Measurements from ENCODE around the gene DIPK2A.

The DIPK2A gene

GRCh38 chr3:143971359-143972154 lies at the start of gene DIPK2A:
Gene DIPK2A, plus strand, starts transcription at chr3:143971823. Its CDS starts 510 bp downstream, at chr3:143972333.
- peak; percentile 85 for DNase-seq (ENCODE audit: low read depth)
- peak within 1 kb of the TSS; percentile 94 for H3K4me3 ChIP-seq (ENCODE audit: low read depth, low read length)
- no peak for TF ChIP-seq CTCF (IDR thresholded peaks at IDR 0.05; ENCODE audit: low read depth, low read length, missing control alignments)
- in situ Hi-C loops (cut with HindIII; ENCODE audit: low sequenced_read_pairs): no loop called here

- in situ Hi-C loops (cut with HindIII; ENCODE audit: low sequenced_read_pairs): no loop called here
- no peak for DNase-seq (ENCODE audit: low read depth)
- H3K4me3 ChIP-seq (ENCODE audit: low read depth, low read length): no peak overlapping the region
- TF ChIP-seq CTCF (IDR thresholded peaks at IDR 0.05; ENCODE audit: low read depth, low read length, missing control alignments): no peak
Observed at GRCh38 chr3:143924522-143925285, 46.9 kb upstream of the DIPK2A start.

GRCh38 chr3:143928056-143928455 lies 43.6 kb upstream of the DIPK2A start:
- H3K4me3 ChIP-seq (ENCODE audit: low read depth, low read length): no peak overlapping the region
- no peak for TF ChIP-seq CTCF (IDR thresholded peaks at IDR 0.05; ENCODE audit: low read depth, low read length, missing control alignments)
- in situ Hi-C loops (cut with HindIII; ENCODE audit: low sequenced_read_pairs): no loop called here
- no peak for DNase-seq (ENCODE audit: low read depth)

- no peak overlapping the region for H3K4me3 ChIP-seq (ENCODE audit: low read depth, low read length)
- no peak for DNase-seq (ENCODE audit: low read depth)
- no peak for TF ChIP-seq CTCF (IDR thresholded peaks at IDR 0.05; ENCODE audit: low read depth, low read length, missing control alignments)
- in situ Hi-C loops (cut with HindIII; ENCODE audit: low sequenced_read_pairs): no loop called here
Observed at GRCh38 chr3:143928541-143929255, 42.9 kb upstream of the DIPK2A start.

- no peak for TF ChIP-seq CTCF (IDR thresholded peaks at IDR 0.05; ENCODE audit: low read depth, low read length, missing control alignments)
- DNase-seq (ENCODE audit: low read depth): no peak
- H3K4me3 ChIP-seq (ENCODE audit: low read depth, low read length): no peak overlapping the region
- in situ Hi-C loops (cut with HindIII; ENCODE audit: low sequenced_read_pairs): no loop called here
Observed at GRCh38 chr3:143934791-143935190, 36.8 kb upstream of the DIPK2A start.

GRCh38 chr3:143935678-143936077 lies 35.9 kb upstream of the DIPK2A start:
- TF ChIP-seq CTCF (IDR thresholded peaks at IDR 0.05; ENCODE audit: low read depth, low read length, missing control alignments): no peak
- no peak overlapping the region for H3K4me3 ChIP-seq (ENCODE audit: low read depth, low read length)
- no peak for DNase-seq (ENCODE audit: low read depth)
- in situ Hi-C loops (cut with HindIII; ENCODE audit: low sequenced_read_pairs): no loop called here

Data from astrocyte of the cerebellum (primary cell).